DOHH2 (cell line): ENCODE data around the gene RAP1GDS1.
"Not testable (repeated sequence)": the region's sequence is repeated elsewhere in the genome, so short reads cannot be mapped to it uniquely, and the experiment has no call there.

Experiments
- H3F3A ChIP-seq: fragments of 200-600 bp; sonication (generic), shearing (Covaris generic); 2 replicates; pipeline ENCODE4 v1.6.0; 2016; ENCODE audit warnings: antibody characterized with exemption, mild to moderate bottlenecking; ENCODE audit not compliant: control insufficient read depth, insufficient read depth
- H3K27ac ChIP-seq: fragments of 200-600 bp; sonication (generic); 2 replicates; pipeline ENCODE4 v1.5.1; 2014; ENCODE audit warnings: low read depth, mild to moderate bottlenecking, low read length, moderate library complexity
- H3K27me3 ChIP-seq: fragments of 200-600 bp; sonication (generic); 2 replicates; pipeline ENCODE4 v1.6.1; 2014; ENCODE audit warnings: mild to moderate bottlenecking, low read length, mixed read lengths; ENCODE audit not compliant: control insufficient read depth
- H3K36me3 ChIP-seq: fragments of 200-600 bp; sonication (generic); 2 replicates; pipeline ENCODE4 v1.6.1; 2014; ENCODE audit warnings: mild to moderate bottlenecking, low read length, moderate library complexity, mixed read lengths; ENCODE audit not compliant: control insufficient read depth
- H3K4me1 ChIP-seq: fragments of 200-600 bp; sonication (generic); 2 replicates; pipeline ENCODE4 v1.6.1; 2014; ENCODE audit warnings: mild to moderate bottlenecking, low read length, mixed read lengths; ENCODE audit not compliant: control insufficient read depth
- H3K4me2 ChIP-seq: fragments of 200-600 bp; sonication (generic); 2 replicates; pipeline ENCODE4 v1.6.0; 2014; ENCODE audit warnings: mild to moderate bottlenecking, low read length, moderate library complexity
- H3K4me3 ChIP-seq: fragments of 200-600 bp; sonication (generic); 2 replicates; pipeline ENCODE4 v1.5.1; 2014; ENCODE audit warnings: mild to moderate bottlenecking, low read length, mixed read lengths
- H3K79me2 ChIP-seq: fragments of 200-600 bp; sonication (generic); 2 replicates; pipeline ENCODE4 v1.6.1; 2014; ENCODE audit warnings: mild to moderate bottlenecking, low read length, mixed read lengths; ENCODE audit not compliant: control insufficient read depth
- H3K9me2 ChIP-seq: fragments of 200-600 bp; sonication (generic); replicated peaks from 2 replicates; pipeline ENCODE4 v1.6.1; 2014; ENCODE audit warnings: mild to moderate bottlenecking, low read length, mixed read lengths; ENCODE audit not compliant: control insufficient read depth
- H3K9me3 ChIP-seq: fragments of 200-600 bp; sonication (generic); 2 replicates; pipeline ENCODE4 v1.6.1; 2014; ENCODE audit warnings: antibody characterized with exemption, low read length, mixed read lengths; ENCODE audit not compliant: control insufficient read depth, insufficient read depth
- H4K20me1 ChIP-seq: fragments of 200-600 bp; sonication (generic); 2 replicates; pipeline ENCODE4 v1.6.0; 2014; ENCODE audit warnings: low read depth, mild to moderate bottlenecking, antibody characterized with exemption, low read length, moderate library complexity; ENCODE audit not compliant: control insufficient read depth, insufficient read depth
- EZH2phosphoT487 ChIP-seq: fragments of 200-600 bp; sonication (generic); IDR thresholded peaks from 2 replicates; pipeline ENCODE4 v1.6.1; 2017; ENCODE audit warnings: borderline replicate concordance, mild to moderate bottlenecking, antibody characterized with exemption, low read length, moderate library complexity, mixed read lengths
- TF ChIP-seq, protein P1 (sequence below): fragments of 200-600 bp; sonication (generic); IDR thresholded peaks from one replicate; pipeline ENCODE4 v1.5.1; 2014; ENCODE audit warnings: antibody characterized with exemption, mild to moderate bottlenecking, low read depth, low read length; ENCODE audit not compliant: poor library complexity, severe bottlenecking

Gene RAP1GDS1

DNA sequence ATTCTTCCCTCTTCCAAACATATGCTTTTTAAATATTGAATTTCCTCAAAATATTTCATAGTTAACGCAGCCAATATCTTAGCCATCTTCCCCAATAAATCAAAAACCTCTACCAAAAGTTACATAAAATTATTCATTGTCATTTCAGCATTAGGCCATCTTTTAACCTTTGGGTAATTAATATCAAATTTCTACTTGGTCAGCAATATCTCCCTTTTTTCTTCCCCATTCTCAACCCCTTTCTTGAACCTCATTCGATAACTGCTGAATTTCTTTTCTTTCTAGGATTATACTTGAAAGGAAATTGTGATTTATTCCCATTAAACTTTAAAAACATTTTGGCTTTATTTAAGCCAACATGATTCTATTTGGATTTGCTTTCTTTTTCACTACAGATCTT lies 65.0 kb downstream of the RAP1GDS1 start:
- no peaks in the 10 kb centered on the region for H3K79me2 ChIP-seq
- H3K27ac ChIP-seq: no peak overlapping the region
- no peaks in the 10 kb centered on the region; the same call in 1 of the 2 replicates for H3K4me1 ChIP-seq
- H3K36me3 ChIP-seq: peaks cover 3% of the 10 kb centered on the region
- H3K4me3 ChIP-seq: no peak overlapping the region
- 0 out of 2 replicates have a peak, but pooled peaks cover 3% of the 10 kb centered on the region for H3K9me3 ChIP-seq
- TF ChIP-seq EZH2phosphoT487: no peak
- TF ChIP-seq, protein P1, sequence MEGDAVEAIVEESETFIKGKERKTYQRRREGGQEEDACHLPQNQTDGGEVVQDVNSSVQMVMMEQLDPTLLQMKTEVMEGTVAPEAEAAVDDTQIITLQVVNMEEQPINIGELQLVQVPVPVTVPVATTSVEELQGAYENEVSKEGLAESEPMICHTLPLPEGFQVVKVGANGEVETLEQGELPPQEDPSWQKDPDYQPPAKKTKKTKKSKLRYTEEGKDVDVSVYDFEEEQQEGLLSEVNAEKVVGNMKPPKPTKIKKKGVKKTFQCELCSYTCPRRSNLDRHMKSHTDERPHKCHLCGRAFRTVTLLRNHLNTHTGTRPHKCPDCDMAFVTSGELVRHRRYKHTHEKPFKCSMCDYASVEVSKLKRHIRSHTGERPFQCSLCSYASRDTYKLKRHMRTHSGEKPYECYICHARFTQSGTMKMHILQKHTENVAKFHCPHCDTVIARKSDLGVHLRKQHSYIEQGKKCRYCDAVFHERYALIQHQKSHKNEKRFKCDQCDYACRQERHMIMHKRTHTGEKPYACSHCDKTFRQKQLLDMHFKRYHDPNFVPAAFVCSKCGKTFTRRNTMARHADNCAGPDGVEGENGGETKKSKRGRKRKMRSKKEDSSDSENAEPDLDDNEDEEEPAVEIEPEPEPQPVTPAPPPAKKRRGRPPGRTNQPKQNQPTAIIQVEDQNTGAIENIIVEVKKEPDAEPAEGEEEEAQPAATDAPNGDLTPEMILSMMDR: no peak
- H4K20me1 ChIP-seq: no peaks in the 10 kb centered on the region
- H3K4me2 ChIP-seq: no peak overlapping the region
- H3K9me2 ChIP-seq: no peaks in the 10 kb centered on the region
- no peaks in the 10 kb centered on the region for H3K27me3 ChIP-seq
- no peaks in the 10 kb centered on the region for H3F3A ChIP-seq

DNA sequence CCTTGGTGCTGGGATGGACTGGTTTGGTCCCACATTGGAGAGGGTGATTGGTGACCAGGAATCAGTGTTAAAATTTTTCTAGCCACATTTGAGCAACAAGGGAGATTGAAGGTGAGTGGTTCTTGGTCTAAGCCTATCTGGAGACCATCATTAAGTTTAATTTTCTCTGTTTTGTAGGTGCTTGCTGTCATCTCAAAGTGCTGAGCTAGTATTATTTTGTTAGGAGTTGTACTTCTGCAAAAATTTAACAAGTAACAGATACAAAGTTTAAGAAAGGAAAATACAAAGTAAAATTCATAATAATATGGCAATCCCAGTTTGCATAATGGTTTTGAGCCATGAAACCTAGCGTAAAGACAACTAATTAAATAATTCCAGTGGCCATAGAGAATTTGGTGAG lies 66.5 kb downstream of the RAP1GDS1 start:
- no peaks in the 10 kb centered on the region for H3K27me3 ChIP-seq
- no peaks in the 10 kb centered on the region for H4K20me1 ChIP-seq
- H3F3A ChIP-seq: peaks cover 10% of the 10 kb centered on the region
- H3K4me2 ChIP-seq: no peak overlapping the region
- H3K27ac ChIP-seq: no peak overlapping the region
- H3K36me3 ChIP-seq: peaks cover 3% of the 10 kb centered on the region
- no peak overlapping the region for H3K4me3 ChIP-seq
- peaks cover 10% of the 10 kb centered on the region for H3K4me1 ChIP-seq
- no peak for TF ChIP-seq EZH2phosphoT487
- TF ChIP-seq, protein P1: no peak
- no peaks in the 10 kb centered on the region for H3K79me2 ChIP-seq
- no peaks in the 10 kb centered on the region for H3K9me2 ChIP-seq
- H3K9me3 ChIP-seq: peaks cover 7% of the 10 kb centered on the region; the same call in 1 of the 2 replicates

DNA sequence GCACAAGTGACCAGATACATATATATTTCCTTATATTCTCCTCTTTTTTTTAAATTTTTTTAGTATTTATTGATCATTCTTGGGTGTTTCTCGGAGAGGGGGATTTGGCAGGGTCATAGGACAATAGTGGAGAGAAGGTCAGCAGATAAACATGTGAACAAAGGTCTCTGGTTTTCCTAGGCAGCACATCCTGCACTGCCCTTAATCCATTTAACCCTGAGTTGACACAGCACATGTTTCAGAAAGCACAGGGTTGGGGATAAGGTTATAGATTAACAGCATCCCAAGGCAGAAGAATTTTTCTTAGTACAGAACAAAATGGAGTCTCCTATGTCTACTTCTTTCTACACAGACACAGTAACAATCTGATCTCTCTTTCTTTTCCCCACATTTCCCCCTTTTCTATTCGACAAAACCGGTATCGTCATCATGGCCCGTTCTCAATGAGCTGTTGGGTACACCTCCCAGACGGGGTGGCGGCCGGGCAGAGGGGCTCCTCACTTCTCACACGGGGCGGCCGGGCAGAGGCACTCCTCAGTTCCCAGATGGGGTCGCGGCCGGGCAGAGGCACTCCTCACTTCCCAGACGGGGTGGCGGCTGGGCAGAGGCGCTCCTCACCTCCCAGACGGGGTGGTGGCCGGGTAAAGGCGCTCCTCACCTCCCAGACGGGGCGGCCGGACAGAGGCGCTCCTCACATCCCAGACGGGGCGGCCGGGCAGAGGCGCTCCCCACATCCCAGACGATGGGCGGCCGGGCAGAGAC lies 68.9 kb downstream of the RAP1GDS1 start:
- not testable (repeated sequence) for H3K27me3 ChIP-seq, H3K4me2 ChIP-seq, H4K20me1 ChIP-seq, H3K27ac ChIP-seq, H3K4me3 ChIP-seq, H3K9me3 ChIP-seq, H3K79me2 ChIP-seq, H3K9me2 ChIP-seq, H3K36me3 ChIP-seq
- Histone ChIP-seq H3K4me1 (peaks cover 11% of the 10 kb centered on the region), H3F3A (peaks cover 10% of the 10 kb centered on the region)

DNA sequence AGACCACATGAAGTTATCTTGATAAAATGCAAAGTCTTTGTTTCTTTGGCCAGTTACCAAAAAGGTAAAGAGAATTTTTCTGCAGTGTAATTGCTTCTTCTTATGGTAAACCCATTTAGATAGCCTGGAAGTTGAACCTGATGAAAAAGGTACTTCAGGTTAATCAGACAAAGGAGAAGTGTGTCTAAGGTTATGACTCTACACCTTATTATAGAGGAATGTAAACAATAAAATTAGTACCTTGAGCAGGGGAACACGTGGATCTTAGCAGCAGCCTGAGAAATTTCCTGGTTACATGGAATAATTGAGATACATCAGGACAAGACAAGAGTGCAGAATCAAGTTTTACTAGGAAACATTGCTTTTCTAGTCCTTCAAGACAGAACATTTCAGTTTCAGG lies 70.8 kb downstream of the RAP1GDS1 start:
- no peak overlapping the region for H3K4me3 ChIP-seq
- peaks cover 3% of the 10 kb centered on the region for H3K36me3 ChIP-seq
- no peak for TF ChIP-seq EZH2phosphoT487
- TF ChIP-seq, protein P1: no peak

More for the DNA sequence above, 70.8 kb downstream of the RAP1GDS1 start:
- no peaks in the 10 kb centered on the region for H3K27me3 ChIP-seq
- peaks cover 9% of the 10 kb centered on the region; the same call in 1 of the 2 replicates for H3K9me3 ChIP-seq
- peaks cover 10% of the 10 kb centered on the region for H3F3A ChIP-seq
- H3K27ac ChIP-seq: peak overlapping the region; percentile 44; the same call in 1 of the 2 replicates
- H3K79me2 ChIP-seq: no peaks in the 10 kb centered on the region
- H3K4me2 ChIP-seq: peak overlapping the region; percentile 34
- no peaks in the 10 kb centered on the region for H3K9me2 ChIP-seq
- peaks cover 11% of the 10 kb centered on the region for H3K4me1 ChIP-seq
- no peaks in the 10 kb centered on the region for H4K20me1 ChIP-seq
